Lower lobe of right lung (tissue), 2 donors: Measurements from ENCODE around the gene TWNK. TPM values are rescaled to one million over a fixed set of nuclear protein-coding genes. Genes with fewer than 3 reads are reported as not detected.

Experiments used
- ATAC-seq, 2 donors: fragments of 200-7000 bp; cut with Tn5 transposase; one replicate each; pipeline ENCODE4 v1.9.1; 2020 to 2022; ENCODE audit warnings: mild to moderate bottlenecking in 2 of 2, moderate library complexity in 2 of 2
- DNase-seq: peaks from one replicate; pipeline ENCODE4 v3.0.0-alpha.2; 2020
- H3K27ac ChIP-seq: fragments of 200-600 bp; one replicate; pipeline ENCODE4 v1.8.0; 2022
- H3K27me3 ChIP-seq: fragments of 200-600 bp; one replicate; pipeline ENCODE4 v1.8.0; 2022; ENCODE audit warnings: low read depth
- H3K36me3 ChIP-seq: fragments of 200-600 bp; one replicate; pipeline ENCODE4 v1.8.0; 2022; ENCODE audit warnings: mild to moderate bottlenecking
- H3K4me1 ChIP-seq: fragments of 200-600 bp; one replicate; pipeline ENCODE4 v1.8.0; 2022
- H3K4me3 ChIP-seq: fragments of 200-600 bp; one replicate; pipeline ENCODE4 v1.8.0; 2022; ENCODE audit warnings: mild to moderate bottlenecking
- H3K9me3 ChIP-seq: fragments of 200-600 bp; one replicate; pipeline ENCODE4 v1.8.0; 2022
- CTCF ChIP-seq: fragments of 200-600 bp; IDR thresholded peaks from one replicate; pipeline ENCODE4 v1.8.0; 2022; ENCODE audit warnings: antibody characterized with exemption, mild to moderate bottlenecking
- intact Hi-C: fragments of 100-400 bp; cut with DNase I; formaldehyde crosslinking; loops from one replicate; pipeline ENCODE4 v1.11.0; 2022
- total RNA-seq: library from RNA; stranded (reverse); fragmentation: NEBNext Ultra II Directional; extraction: Animal tissue kit (Norgen Biotek cat#: 25700); gene quantifications from one replicate; pipeline ENCODE4 v1.2.1, GENCODE V29; 2021
- donor health status: DM: no; HTN: yes; CAD: no; lungs with severe emphysema.

TWNK gene
- total RNA-seq, 1 donor from 2014 or later, result 5.8 TPM

GRCh38 chr10:101000915-101001658 is 13.7 kb downstream of the TWNK start:
- H3K27me3 ChIP-seq, result no peaks in the 10 kb centered on the region
- intact Hi-C loops, result no loop called here
- TF ChIP-seq CTCF, result no peak
- H3K9me3 ChIP-seq, result no peaks in the 10 kb centered on the region
- H3K36me3 ChIP-seq, result peaks cover 36% of the 10 kb centered on the region
- ATAC-seq (peak in 1 of 2 donors; percentile 6), DNase-seq (peak; percentile 76)
- H3K4me3 ChIP-seq, result peak overlapping the region; percentile 75
- H3K27ac ChIP-seq, result peak overlapping the region; percentile 98
- peaks cover 68% of the 10 kb centered on the region for H3K4me1 ChIP-seq

GRCh38 chr10:101001659-101002035 is 14.3 kb downstream of the TWNK start:
- Histone ChIP-seq H3K27me3 (no peaks in the 10 kb centered on the region), H3K36me3 (peaks cover 42% of the 10 kb centered on the region), H3K4me3 (peak overlapping the region; percentile 75), H3K27ac (peak overlapping the region; percentile 98), H3K9me3 (no peaks in the 10 kb centered on the region), H3K4me1 (peaks cover 62% of the 10 kb centered on the region)
- TF ChIP-seq CTCF, result no peak
- no peak for DNase-seq
- no peak for ATAC-seq
- intact Hi-C loops, result no loop called here

GRCh38 chr10:101002456-101002855 is 15.1 kb downstream of the TWNK start:
- ATAC-seq, result no peak
- intact Hi-C loops, result no loop called here
- Histone ChIP-seq H3K27ac (peak overlapping the region; percentile 98), H3K4me3 (no peak overlapping the region), H3K36me3 (peaks cover 50% of the 10 kb centered on the region), H3K27me3 (no peaks in the 10 kb centered on the region), H3K9me3 (no peaks in the 10 kb centered on the region), H3K4me1 (peaks cover 61% of the 10 kb centered on the region)
- TF ChIP-seq CTCF, result no peak
- DNase-seq, result no peak

- no peak for DNase-seq
- Histone ChIP-seq H3K27me3 (no peaks in the 10 kb centered on the region), H3K4me1 (peaks cover 57% of the 10 kb centered on the region), H3K4me3 (no peak overlapping the region), H3K27ac (peak overlapping the region; percentile 36), H3K9me3 (no peaks in the 10 kb centered on the region), H3K36me3 (peaks cover 51% of the 10 kb centered on the region)
- no peak for TF ChIP-seq CTCF
- no peak for ATAC-seq
- intact Hi-C loops, result no loop called here
These were observed 16.4 kb downstream of the TWNK start for GRCh38 chr10:101003639-101004206.

GRCh38 chr10:101005361-101005760 is 18.0 kb downstream of the TWNK start:
- no peak overlapping the region for H3K4me3 ChIP-seq
- H3K36me3 ChIP-seq, result peaks cover 51% of the 10 kb centered on the region
- ATAC-seq (no peak), DNase-seq (no peak)
- peak overlapping the region; percentile 25 for H3K27ac ChIP-seq
- TF ChIP-seq CTCF, result no peak
- intact Hi-C loops, result no loop called here
- no peaks in the 10 kb centered on the region for H3K9me3 ChIP-seq
- no peaks in the 10 kb centered on the region for H3K27me3 ChIP-seq
- peaks cover 54% of the 10 kb centered on the region for H3K4me1 ChIP-seq
